VCaP (cell line): ENCODE measurements around the gene MEIS2.

Experiments used
- H3K27ac ChIP-seq: fragments of 450-650 bp; 2 replicates; pipeline ENCODE4 v1.5.1; 2017
- TF ChIP-seq, protein P1 (sequence below): fragments of 450-650 bp; conservative IDR thresholded peaks from 2 replicates; pipeline ENCODE4 v1.5.1; 2017; ENCODE audit warnings: mild to moderate bottlenecking, moderate library complexity

MEIS2 gene

DNA sequence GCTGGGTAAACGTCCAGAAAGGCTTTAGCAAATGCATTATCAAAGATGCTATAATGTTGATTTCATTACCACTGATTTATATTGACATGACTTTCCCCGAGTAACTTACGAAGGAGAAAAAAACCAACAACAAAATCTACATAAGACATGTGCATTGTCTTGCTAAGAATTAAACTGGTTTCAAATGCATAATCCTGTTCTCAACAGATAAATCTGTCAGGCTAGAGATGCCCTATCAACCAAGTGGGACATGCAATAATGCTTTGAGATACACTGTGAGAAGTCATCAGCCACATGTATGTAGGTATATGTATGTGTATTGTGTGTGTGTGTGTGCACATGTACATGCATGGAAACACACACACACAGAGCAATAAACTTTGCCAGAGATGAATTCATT, 195.6 kb downstream of the MEIS2 start:
- H3K27ac ChIP-seq: no peak overlapping the region
- TF ChIP-seq, protein P1, sequence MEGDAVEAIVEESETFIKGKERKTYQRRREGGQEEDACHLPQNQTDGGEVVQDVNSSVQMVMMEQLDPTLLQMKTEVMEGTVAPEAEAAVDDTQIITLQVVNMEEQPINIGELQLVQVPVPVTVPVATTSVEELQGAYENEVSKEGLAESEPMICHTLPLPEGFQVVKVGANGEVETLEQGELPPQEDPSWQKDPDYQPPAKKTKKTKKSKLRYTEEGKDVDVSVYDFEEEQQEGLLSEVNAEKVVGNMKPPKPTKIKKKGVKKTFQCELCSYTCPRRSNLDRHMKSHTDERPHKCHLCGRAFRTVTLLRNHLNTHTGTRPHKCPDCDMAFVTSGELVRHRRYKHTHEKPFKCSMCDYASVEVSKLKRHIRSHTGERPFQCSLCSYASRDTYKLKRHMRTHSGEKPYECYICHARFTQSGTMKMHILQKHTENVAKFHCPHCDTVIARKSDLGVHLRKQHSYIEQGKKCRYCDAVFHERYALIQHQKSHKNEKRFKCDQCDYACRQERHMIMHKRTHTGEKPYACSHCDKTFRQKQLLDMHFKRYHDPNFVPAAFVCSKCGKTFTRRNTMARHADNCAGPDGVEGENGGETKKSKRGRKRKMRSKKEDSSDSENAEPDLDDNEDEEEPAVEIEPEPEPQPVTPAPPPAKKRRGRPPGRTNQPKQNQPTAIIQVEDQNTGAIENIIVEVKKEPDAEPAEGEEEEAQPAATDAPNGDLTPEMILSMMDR: no peak

DNA sequence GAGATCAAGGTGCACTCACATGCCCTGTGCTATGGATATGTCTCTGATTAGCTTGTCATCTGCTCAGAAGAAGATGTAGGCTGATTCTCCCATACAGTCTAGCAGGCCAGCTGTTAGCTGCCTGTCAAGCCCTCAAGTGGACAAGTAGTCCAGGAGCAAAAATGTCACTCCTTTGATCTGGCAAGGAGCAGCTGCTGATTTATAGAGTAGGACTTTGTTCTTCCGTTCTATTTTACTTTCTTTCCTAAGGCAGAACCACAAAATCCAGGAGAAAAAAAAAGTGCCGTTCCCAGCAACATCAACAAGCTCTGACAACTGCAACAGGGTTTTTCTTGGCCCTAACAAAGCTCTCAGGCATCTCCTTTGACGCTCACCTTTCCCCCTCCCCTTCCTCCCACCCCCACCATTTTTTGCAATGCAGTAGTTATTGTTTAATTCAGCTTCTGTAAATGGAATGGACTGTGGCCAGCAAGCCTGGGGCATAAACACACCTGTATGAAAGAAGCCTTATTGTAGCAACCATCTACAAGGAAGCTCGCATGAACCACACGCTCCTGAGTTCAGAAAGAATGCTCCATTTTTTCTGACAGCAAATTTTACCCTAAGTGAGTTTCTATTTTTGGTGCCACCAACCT, 196.3 kb downstream of the MEIS2 start:
- TF ChIP-seq, protein P1: no peak

DNA sequence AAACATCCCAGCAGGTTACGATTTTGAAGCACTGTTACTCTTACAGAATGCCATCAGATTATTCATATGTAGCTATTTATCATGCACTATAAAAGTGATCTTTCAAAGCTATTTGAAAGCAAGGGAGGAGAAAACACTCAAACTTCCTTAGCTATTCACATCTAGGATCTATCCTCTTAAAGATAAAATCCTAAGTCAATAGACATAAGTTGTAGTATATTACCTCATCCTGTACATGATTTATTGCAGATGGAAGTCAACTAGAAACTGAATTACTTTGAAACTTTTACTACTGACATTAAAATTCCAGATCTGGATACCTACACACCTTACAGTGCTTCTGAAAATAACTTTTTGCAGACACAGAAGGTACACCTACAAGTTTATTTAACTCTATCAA, 197.2 kb downstream of the MEIS2 start:
- TF ChIP-seq, protein P1: no peak
- no peak overlapping the region for H3K27ac ChIP-seq

More for the DNA sequence above, 196.3 kb downstream of the MEIS2 start:
- no peak overlapping the region for H3K27ac ChIP-seq

DNA sequence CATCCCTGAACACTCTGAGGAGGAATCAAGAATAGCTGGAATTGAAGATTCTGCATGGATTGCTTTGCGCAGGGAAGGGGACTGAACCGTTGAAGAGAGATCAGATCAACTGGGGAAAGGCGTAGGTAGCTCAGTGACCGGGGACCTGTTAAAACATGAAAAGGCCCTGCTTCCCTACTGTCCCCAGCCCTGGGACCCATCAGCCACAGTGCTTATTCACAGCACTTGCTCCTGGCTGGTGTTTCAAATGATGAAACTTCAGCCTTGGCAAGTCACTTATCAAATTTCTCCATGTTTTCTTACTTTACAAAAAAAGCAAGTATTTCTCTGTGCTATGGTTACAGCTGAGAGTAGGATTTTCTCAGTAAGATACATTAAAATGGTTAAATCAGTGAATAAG, 199.3 kb downstream of the MEIS2 start:
- no peak overlapping the region for H3K27ac ChIP-seq
- TF ChIP-seq, protein P1: no peak

DNA sequence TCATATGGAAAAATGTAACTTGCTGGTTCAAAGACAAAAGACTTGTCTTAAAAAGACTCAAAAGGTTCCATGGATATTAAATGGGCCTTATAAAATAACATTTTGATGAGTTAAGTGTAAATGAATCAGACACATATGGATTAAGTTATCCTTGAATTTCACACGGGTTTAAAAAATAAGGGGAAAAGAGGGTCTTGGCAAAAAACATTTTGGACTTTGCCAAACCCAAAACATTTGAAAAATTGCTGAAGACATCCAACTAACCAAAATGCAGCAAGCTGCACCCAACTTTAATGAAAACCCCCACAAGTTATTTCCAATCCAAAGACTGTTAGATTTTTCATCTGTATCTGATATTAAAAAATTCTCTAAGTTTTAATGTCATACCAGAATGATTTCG, 200.7 kb downstream of the MEIS2 start:
- TF ChIP-seq, protein P1: no peak

DNA sequence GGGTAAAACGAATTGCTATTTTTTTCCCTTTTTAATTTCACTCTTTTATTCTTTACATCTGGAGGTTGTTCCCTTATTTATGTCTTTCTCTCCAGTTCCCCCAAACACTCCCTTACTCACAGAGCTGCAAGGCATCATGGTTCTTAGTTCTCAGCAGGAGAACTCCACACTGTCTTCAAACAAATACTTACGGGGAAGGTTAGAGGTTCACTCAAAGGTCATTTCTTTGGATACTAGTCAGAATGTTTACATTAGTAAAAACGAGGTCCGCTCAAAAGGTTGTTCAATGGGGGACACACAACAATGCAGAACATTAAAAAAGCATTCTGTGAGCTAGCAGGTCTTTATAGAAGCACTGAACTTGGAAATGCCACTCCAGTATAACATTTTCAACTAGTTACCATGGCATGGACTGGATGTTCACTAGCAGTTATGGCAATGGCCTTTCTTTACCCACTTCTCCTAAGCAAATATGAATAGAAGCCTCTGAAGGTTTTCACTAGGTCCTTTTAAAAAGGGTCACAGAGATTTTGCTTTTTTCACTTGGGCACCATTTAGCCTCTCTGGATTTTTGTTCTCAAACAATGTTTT, 201.7 kb downstream of the MEIS2 start:
- no peak overlapping the region for H3K27ac ChIP-seq
- TF ChIP-seq, protein P1: no peak

More for the DNA sequence above, 200.7 kb downstream of the MEIS2 start:
- no peak overlapping the region for H3K27ac ChIP-seq

DNA sequence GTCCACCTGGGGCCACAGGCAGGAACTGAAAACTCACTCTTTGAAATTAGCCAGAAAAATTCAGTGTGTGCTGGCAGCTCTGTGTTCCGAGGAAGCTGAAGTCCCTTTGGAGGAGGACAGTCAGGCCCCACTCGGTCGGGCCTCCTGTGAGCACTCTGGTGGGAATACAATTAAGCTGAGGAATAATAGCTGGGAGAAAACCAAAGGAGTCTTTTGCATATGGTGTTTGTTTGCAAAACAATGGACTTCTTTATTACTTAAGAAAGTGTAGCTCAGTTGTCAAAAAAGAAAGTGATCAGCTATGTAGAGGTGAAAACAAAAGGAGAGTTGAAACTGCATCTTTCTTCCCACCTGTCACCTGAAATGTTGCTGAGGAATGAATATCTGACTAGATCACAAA, 202.5 kb downstream of the MEIS2 start:
- TF ChIP-seq, protein P1: no peak
- H3K27ac ChIP-seq: no peak overlapping the region
